ENCODE data around the gene SLC7A10. TPM values are rescaled to one million over a fixed set of nuclear protein-coding genes. Genes with fewer than 3 reads are reported as not detected.

Gene SLC7A10
- total RNA-seq, 1 experiment from 2014 or later: 1.1 TPM

- DNase-seq (ENCODE audit: low read depth, low spot score) (no peak), ATAC-seq (no peak)
- TF ChIP-seq TCF7L2 (IDR thresholded peaks at IDR 0.05; ENCODE audit: low read depth, low read length): no peak
- TF ChIP-seq POLR2AphosphoS5 (IDR thresholded peaks at IDR 0.05; ENCODE audit: low read depth, low read length): no peak
- TF ChIP-seq, protein P1, sequence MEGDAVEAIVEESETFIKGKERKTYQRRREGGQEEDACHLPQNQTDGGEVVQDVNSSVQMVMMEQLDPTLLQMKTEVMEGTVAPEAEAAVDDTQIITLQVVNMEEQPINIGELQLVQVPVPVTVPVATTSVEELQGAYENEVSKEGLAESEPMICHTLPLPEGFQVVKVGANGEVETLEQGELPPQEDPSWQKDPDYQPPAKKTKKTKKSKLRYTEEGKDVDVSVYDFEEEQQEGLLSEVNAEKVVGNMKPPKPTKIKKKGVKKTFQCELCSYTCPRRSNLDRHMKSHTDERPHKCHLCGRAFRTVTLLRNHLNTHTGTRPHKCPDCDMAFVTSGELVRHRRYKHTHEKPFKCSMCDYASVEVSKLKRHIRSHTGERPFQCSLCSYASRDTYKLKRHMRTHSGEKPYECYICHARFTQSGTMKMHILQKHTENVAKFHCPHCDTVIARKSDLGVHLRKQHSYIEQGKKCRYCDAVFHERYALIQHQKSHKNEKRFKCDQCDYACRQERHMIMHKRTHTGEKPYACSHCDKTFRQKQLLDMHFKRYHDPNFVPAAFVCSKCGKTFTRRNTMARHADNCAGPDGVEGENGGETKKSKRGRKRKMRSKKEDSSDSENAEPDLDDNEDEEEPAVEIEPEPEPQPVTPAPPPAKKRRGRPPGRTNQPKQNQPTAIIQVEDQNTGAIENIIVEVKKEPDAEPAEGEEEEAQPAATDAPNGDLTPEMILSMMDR (IDR thresholded peaks at IDR 0.05): no peak
- no peak for TF ChIP-seq SIN3A (IDR thresholded peaks at IDR 0.05; ENCODE audit: borderline replicate concordance, insufficient read depth, low read depth, low read length)
- TF ChIP-seq REST (IDR thresholded peaks at IDR 0.05; ENCODE audit: insufficient read depth in 1 of 2, low read depth in 2 of 2, low read length in 1 of 2): no peak
- H3K9me3 ChIP-seq (ENCODE audit: control insufficient read depth, insufficient read depth, low read depth, low read length): no peaks in the 10 kb centered on the region
- in situ Hi-C loops (cut with HindIII; ENCODE audit: low pct_unique_long_range_greater_than_20kb, low sequenced_read_pairs) (no loop called here), intact Hi-C loops (cut with micrococcal nuclease; ENCODE audit: unreplicated experiment) (no loop called here)
- ChIA-PET CTCF (interaction anchor here (0.5 kb wide), 1 partner anchor 79 kb away, joined by 3 read pairs; no protein-coding TSS in a partner anchor), POLR2A (no interaction called here)
- no peaks in the 10 kb centered on the region for H3K27me3 ChIP-seq (ENCODE audit: control insufficient read depth, insufficient read depth, low read length)
- no peaks in the 10 kb centered on the region for H3K36me3 ChIP-seq (ENCODE audit: control insufficient read depth, insufficient read depth, low read length)
- no TSS peak for BruUV-seq (replicated peaks)
- H3K4me3 ChIP-seq (ENCODE audit: low read depth in 2 of 2, low read length in 2 of 2): no peak overlapping the region
- H3K27ac ChIP-seq (ENCODE audit: low read length): no peak overlapping the region
- no peaks in the 10 kb centered on the region for H3K4me1 ChIP-seq (ENCODE audit: control insufficient read depth, insufficient read depth, low read length)
Observed at GRCh38 chr19:33201886-33202545, 23.6 kb downstream of the SLC7A10 start.

DNA sequence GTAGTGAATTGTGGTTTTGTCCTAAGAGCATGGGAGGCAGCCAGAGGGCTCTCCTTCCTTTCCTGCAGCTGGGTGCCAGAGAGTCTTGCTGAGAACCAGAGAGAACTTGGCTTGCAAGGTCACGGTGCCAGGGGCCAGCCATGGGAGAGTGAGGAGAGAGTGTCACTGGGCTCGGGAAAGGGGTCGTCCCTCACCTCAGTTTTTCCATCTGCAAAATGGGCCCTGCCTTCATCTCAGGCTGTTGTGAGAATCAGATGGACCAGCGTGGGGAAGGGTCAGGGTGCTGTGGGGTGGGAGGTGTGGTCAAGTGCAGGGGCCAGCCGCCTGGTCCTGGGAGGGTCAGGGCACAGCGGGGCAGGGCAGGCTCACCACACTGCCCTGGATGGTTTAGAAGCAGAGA lies 24.2 kb downstream of the SLC7A10 start:
- Histone ChIP-seq H3K4me3 (ENCODE audit: low read depth in 2 of 2, low read length in 2 of 2) (no peak overlapping the region), H3K27me3 (ENCODE audit: control insufficient read depth, insufficient read depth, low read length) (no peaks in the 10 kb centered on the region), H3K9me3 (ENCODE audit: control insufficient read depth, insufficient read depth, low read depth, low read length) (no peaks in the 10 kb centered on the region), H3K4me1 (ENCODE audit: control insufficient read depth, insufficient read depth, low read length) (no peaks in the 10 kb centered on the region), H3K27ac (ENCODE audit: low read length) (no peak overlapping the region), H3K36me3 (ENCODE audit: control insufficient read depth, insufficient read depth, low read length) (no peaks in the 10 kb centered on the region)
- POLR2A ChIA-PET: no interaction called here
- CTCF ChIA-PET: interaction anchor here (0.6 kb wide), 1 partner anchor 458 kb away, joined by 8 read pairs; no protein-coding TSS in a partner anchor
- in situ Hi-C loops (cut with HindIII; ENCODE audit: low pct_unique_long_range_greater_than_20kb, low sequenced_read_pairs) (no loop called here), intact Hi-C loops (cut with micrococcal nuclease; ENCODE audit: unreplicated experiment) (no loop called here)
- no peak for DNase-seq (ENCODE audit: low read depth, low spot score)
- no TSS peak for BruUV-seq (replicated peaks)
- TF ChIP-seq TCF7L2 (IDR thresholded peaks at IDR 0.05; ENCODE audit: low read depth, low read length): no peak
- no peak for TF ChIP-seq POLR2AphosphoS5 (IDR thresholded peaks at IDR 0.05; ENCODE audit: low read depth, low read length)
- TF ChIP-seq REST (IDR thresholded peaks at IDR 0.05; ENCODE audit: insufficient read depth in 1 of 2, low read depth in 2 of 2, low read length in 1 of 2): no peak
- no peak for TF ChIP-seq SIN3A (IDR thresholded peaks at IDR 0.05; ENCODE audit: borderline replicate concordance, insufficient read depth, low read depth, low read length)
- TF ChIP-seq, protein P1 (IDR thresholded peaks at IDR 0.05): no peak
- no peak for ATAC-seq

Data from Panc1 (cell line).